C4-2B (cell line): Measurements from ENCODE around the gene ARFGAP1.

Source experiments
- H3K27ac ChIP-seq: fragments of 450-650 bp; 2 replicates; pipeline ENCODE4 v1.5.1; 2017
- CTCF ChIP-seq: fragments of 450-650 bp; conservative IDR thresholded peaks from 2 replicates; pipeline ENCODE4 v1.5.1; 2017; ENCODE audit warnings: mild to moderate bottlenecking
- ZFX ChIP-seq: fragments of 450-650 bp; IDR thresholded peaks from 2 replicates; pipeline ENCODE4 v1.6.1; 2017

Gene ARFGAP1

GRCh38 chr20:63274381-63275228 is 2.0 kb downstream of the ARFGAP1 start:
- H3K27ac ChIP-seq: no peak overlapping the region

GRCh38 chr20:63275825-63276224 is 3.2 kb downstream of the ARFGAP1 start:
- no peak for TF ChIP-seq ZFX
- TF ChIP-seq CTCF: no peak
- H3K27ac ChIP-seq: no peak overlapping the region

More at GRCh38 chr20:63274381-63275228, 2.0 kb downstream of the ARFGAP1 start:
- no peak for TF ChIP-seq ZFX
- no peak for TF ChIP-seq CTCF

- no peak for TF ChIP-seq ZFX
- no peak for TF ChIP-seq CTCF
- H3K27ac ChIP-seq: no peak overlapping the region
Measured at GRCh38 chr20:63276956-63277355, 4.3 kb downstream of the ARFGAP1 start.

- H3K27ac ChIP-seq: no peak overlapping the region
- no peak for TF ChIP-seq ZFX
- TF ChIP-seq CTCF: no peak
Measured at GRCh38 chr20:63277466-63278272, 5.1 kb downstream of the ARFGAP1 start.

- no peak for TF ChIP-seq ZFX
- no peak for TF ChIP-seq CTCF
Measured at GRCh38 chr20:63278661-63279060, 6.0 kb downstream of the ARFGAP1 start.

GRCh38 chr20:63279931-63280330 is 7.3 kb downstream of the ARFGAP1 start:
- H3K27ac ChIP-seq: no peak overlapping the region
- TF ChIP-seq CTCF: no peak

More at GRCh38 chr20:63278661-63279060, 6.0 kb downstream of the ARFGAP1 start:
- no peak overlapping the region for H3K27ac ChIP-seq

GRCh38 chr20:63280371-63280770 is 7.8 kb downstream of the ARFGAP1 start:
- TF ChIP-seq CTCF: no peak
- TF ChIP-seq ZFX: no peak
- no peak overlapping the region for H3K27ac ChIP-seq
